CD4-positive, alpha-beta T cell treated with Interleukin-6 for 4 hours (primary cell): ENCODE results near the gene PGBD2.
"Not testable (repeated sequence)": the region's sequence is repeated elsewhere in the genome, so short reads cannot be mapped to it uniquely, and the experiment has no call there.

Experiments used
- DNase-seq: peaks from one replicate; pipeline ENCODE4 v3.0.0-alpha.2; 2020; ENCODE audit warnings: mixed read lengths

Gene PGBD2

DNA sequence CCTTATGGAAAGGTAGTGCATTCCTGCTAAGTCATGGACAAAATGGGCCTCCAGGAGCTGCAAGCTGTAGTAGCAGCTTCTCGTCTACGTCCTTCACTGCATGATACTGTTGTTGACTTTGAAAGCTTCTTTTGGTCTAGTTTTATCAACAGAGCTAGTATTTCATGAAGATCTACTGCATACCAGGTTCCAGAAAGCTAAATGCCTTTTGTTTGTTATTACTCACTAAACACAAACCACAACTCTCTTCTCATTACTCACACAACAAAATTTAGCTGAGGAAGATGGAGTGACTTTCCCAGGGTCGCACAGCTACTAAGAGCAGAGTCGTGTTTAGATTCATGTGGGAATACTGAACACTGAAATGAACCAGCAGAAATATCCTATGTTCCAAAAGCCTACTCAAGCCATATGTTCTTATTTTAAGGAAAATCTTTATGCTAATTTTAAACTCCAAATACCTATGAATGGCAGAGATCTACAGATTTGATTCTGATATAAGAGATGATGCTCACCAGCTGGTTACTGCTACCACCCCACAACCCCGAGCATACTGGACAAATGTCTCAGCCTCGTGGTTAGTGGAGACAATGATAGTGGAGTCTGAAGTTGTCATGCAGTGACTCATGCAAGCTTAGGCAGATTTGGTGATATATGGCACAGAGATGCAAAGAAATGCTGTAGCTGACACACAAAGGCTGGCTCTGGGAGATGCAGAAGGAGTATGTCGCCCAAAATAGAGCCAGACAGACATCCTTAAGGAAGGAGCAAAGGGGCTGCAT lies 20.6 kb downstream of the PGBD2 start:
- no peak for DNase-seq

DNA sequence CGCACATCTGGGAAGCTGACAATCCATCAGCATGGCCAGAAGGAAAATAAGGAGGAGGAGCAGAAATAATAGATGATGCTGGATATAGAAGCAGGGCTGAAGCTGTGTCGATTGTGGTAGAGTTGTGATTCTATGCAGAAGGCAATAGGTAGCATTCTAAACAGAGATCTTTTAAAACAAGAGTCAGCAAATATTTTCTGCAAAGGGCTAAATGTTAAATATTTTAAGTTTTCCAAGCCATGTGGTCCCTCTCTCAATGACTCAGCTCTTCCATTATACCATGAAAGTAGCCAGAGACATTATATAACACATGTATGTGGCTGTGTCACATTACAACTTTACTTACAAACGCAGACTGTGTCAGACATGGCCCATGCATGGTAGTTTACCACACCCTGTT lies 21.2 kb downstream of the PGBD2 start:
- not testable (repeated sequence) for DNase-seq

DNA sequence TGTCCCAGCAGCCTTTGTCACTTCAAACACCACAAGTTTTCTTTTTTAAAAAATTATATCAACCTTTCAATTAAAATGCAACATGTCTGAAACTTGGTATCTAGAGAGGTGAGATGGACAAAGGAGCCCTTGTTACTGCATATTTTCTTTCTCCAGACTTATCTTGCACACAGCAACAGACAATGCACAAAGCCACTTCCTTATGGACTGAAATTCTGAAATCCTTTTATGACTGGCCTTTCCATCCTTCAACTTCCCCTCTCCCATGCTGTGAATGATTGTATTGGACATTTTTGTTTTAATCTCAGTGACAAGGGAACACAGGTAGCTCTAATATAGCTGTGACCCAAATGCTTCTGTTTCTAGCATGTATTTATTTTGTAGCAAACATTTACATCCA lies 22.1 kb downstream of the PGBD2 start:
- DNase-seq = not testable (repeated sequence)

DNA sequence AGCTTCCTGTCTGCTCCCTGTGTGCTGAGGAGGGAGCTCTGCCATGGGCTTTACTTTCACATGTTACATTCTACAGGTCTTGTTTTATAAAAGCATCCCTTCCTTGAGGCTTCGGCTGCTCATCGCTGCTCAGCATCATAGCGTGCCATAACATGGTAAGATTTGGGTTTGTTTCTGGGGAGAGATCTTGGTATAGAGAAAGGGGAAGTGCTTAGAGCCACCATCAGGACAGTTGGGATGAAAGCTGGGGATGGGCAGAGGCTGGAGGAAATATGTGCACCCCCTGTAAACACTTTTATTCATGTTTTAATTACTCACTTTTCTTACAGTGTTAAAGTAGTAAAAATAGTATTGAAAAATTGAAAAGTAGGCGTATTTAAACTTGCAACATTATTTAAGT lies 24.0 kb downstream of the PGBD2 start:
- not testable (repeated sequence) for DNase-seq

DNA sequence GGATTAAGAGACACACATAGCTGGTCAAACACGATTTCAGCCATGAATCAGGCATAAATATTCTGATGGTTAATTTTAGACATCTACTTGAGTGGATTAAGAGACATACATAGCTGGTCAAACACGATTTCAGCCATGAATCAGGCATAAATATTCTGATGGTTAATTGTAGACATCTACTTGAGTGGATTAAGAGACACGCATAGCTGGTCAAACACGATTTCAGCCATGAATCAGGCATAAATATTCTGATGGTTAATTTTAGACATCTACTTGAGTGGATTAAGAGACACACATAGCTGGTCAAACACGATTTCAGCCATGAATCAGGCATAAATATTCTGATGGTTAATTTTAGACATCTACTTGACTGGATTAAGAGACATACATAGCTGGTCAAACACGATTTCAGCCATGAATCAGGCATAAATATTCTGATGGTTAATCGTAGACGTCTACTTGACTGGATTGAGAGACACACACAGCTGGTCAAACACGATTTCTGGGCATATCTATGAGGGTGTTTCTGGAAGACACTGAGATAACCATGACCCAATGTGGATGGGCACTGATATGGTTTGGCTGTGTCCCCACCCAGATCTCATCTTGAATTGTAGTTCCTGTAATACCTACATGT lies 32.3 kb downstream of the PGBD2 start:
- DNase-seq = not testable (repeated sequence)

GRCh38 chr1:248944134-248944999 lies 38.3 kb downstream of the PGBD2 start:
- not testable (repeated sequence) for DNase-seq

DNA sequence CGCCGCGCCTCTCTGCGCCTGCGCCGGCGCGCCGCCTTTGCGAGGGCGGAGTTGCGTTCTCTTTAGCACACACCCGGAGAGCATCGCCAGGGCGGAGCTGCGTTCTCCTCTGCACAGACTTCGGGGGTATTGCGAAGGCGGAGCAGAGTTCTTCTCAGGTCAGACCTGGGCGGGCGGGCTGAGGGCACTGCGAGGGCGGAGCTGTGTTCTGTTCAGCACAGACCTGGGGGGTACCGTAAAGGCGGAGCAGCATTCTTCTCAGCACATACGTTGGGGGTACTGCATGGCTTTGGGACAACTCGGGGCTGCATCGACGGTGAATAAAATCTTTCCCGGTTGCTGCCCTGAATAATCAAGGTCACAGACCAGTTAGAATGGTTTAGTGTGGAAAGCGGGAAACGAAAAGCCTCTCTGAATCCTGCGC lies 39.0 kb downstream of the PGBD2 start:
- not testable (repeated sequence) for DNase-seq

GRCh38 chr1:248945453-248945852 lies 39.4 kb downstream of the PGBD2 start:
- not testable (repeated sequence) for DNase-seq

GRCh38 chr1:248945856-248946416 lies 39.9 kb downstream of the PGBD2 start:
- not testable (repeated sequence) for DNase-seq
